ENCODE data around the gene CFAP161.

CFAP161 gene

GRCh38 chr15:81168131-81168526 lies 34.1 kb downstream of the CFAP161 start:
- no peak for TF ChIP-seq CTCF (IDR thresholded peaks at IDR 0.05; ENCODE audit: low read depth, low read length, missing control alignments)
- no peak overlapping the region for H3K4me3 ChIP-seq (replicated peaks; ENCODE audit: low read depth, low read length)
- DNase-seq (ENCODE audit: extremely low read depth, low read depth), result no peak

DNA sequence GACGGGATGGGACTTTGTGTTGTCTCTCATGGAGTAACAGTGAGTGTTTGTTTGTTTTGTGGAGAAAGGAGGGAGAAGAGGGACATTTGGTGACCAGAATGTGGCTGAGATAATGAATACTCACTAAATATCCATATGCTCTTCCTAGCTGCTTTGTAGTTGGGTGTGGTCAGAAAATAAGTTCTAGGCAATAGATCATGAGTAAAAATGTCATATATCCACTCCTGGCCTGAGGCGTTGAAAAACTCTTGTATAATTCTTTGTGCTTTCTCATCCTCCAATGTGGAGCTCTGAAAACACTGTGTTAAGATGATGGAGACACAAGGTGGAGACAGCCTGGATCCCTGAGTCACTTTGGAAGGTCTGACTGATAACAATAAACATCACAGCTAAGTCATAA lies 34.6 kb downstream of the CFAP161 start:
- H3K4me3 ChIP-seq (replicated peaks; ENCODE audit: low read depth, low read length), result no peak overlapping the region
- TF ChIP-seq CTCF (IDR thresholded peaks at IDR 0.05; ENCODE audit: low read depth, low read length, missing control alignments), result no peak
- DNase-seq (ENCODE audit: extremely low read depth, low read depth), result no peak

DNA sequence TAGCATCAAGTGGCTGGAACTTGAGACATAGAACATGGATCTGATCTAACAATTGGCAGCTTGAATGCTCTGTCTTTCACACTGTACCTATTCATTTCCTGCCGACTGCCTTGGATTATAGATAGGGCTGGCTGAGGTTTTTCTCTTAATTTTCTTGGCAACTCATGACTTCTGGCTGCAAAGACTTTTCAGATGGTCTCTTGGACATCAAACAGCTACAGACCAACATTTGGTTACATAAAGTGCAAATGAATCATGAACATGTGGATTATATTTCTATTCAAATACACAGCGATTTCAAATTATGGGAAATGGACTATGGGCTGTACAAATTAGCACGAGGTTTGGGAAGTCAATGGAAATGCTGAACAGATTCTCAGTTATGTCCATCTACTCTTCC lies 36.4 kb downstream of the CFAP161 start:
- no peak for DNase-seq (ENCODE audit: extremely low read depth, low read depth)
- H3K4me3 ChIP-seq (replicated peaks; ENCODE audit: low read depth, low read length), result no peak overlapping the region
- TF ChIP-seq CTCF (IDR thresholded peaks at IDR 0.05; ENCODE audit: low read depth, low read length, missing control alignments), result no peak

DNA sequence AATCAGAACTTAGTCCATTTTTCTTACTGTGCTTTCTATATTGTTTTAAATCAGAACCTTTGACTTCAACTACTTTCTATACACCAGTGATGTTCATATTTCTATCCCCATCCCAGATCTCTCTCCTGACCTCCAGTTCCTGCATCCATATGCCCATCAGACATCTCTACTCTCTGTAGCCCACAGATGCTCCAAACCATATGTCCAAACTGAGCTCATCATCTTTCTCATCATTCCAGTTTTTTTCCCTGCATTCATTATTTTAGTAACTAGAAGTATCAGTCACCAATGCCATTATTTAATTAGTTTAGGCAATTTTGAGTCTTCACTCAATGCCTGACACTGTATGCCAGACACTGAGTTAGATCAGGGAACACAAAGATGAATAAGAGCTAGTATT lies 37.2 kb downstream of the CFAP161 start:
- no peak for DNase-seq (ENCODE audit: extremely low read depth, low read depth)
- no peak for TF ChIP-seq CTCF (IDR thresholded peaks at IDR 0.05; ENCODE audit: low read depth, low read length, missing control alignments)
- no peak overlapping the region for H3K4me3 ChIP-seq (replicated peaks; ENCODE audit: low read depth, low read length)

- TF ChIP-seq CTCF (IDR thresholded peaks at IDR 0.05; ENCODE audit: low read depth, low read length, missing control alignments), result no peak
- no peak for DNase-seq (ENCODE audit: extremely low read depth, low read depth)
- no peak overlapping the region for H3K4me3 ChIP-seq (replicated peaks; ENCODE audit: low read depth, low read length)
These were observed 40.2 kb downstream of the CFAP161 start for GRCh38 chr15:81174125-81174791.

DNA sequence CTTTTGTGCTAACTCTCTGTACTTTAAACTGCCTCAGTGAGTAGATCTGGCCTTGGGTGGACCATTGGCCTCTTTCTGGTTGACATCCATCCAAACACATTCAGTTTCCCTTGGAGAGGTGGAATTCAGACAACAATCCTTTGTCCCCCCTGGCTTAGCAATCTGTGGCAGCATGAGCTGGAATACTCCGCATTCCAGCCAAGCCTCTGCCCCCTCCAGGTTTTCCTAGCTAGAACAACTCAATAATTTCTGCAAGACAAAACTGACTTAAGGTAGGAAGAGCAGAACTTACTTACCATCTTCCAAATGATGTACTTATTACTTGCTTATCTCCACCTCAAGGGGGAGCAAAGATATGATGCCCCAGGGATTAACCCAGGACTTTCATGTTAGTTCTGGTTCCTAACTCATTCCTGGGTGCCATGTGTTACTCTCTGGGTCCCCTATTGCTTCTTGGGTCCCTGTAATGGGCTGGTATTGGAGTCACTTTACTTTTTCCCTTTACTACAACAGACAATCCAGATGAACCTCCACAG lies 40.8 kb downstream of the CFAP161 start:
- no peak for TF ChIP-seq CTCF (IDR thresholded peaks at IDR 0.05; ENCODE audit: low read depth, low read length, missing control alignments)
- DNase-seq (ENCODE audit: extremely low read depth, low read depth), result no peak
- H3K4me3 ChIP-seq (replicated peaks; ENCODE audit: low read depth, low read length), result no peak overlapping the region

- H3K4me3 ChIP-seq (replicated peaks; ENCODE audit: low read depth, low read length), result no peak overlapping the region
- no peak for DNase-seq (ENCODE audit: extremely low read depth, low read depth)
- no peak for TF ChIP-seq CTCF (IDR thresholded peaks at IDR 0.05; ENCODE audit: low read depth, low read length, missing control alignments)
These were observed 41.4 kb downstream of the CFAP161 start for GRCh38 chr15:81175496-81175895.
